Thoracic aorta (tissue), 2 donors: ENCODE data around the gene SYTL3. TPM values are rescaled to one million over a fixed set of nuclear protein-coding genes. Genes with fewer than 3 reads are reported as not detected.

Experiments
- ATAC-seq: fragments of 150-250 bp; one replicate; pipeline ENCODE4 v1.8.0; 2017; ENCODE audit warnings: low read depth; ENCODE audit not compliant: insufficient number of reproducible peaks, low FRiP score
- DNase-seq: peaks from one replicate; pipeline ENCODE4 v3.0.0-alpha.2; 2020; ENCODE audit warnings: low spot score
- H3K27ac ChIP-seq, 2 donors: fragments of 200-600 bp; sonication (generic); 1 replicate in 1 of 2; 2 replicates in 1 of 2; pipeline ENCODE4 v1.5.1; 2016; ENCODE audit warnings: mild to moderate bottlenecking in 2 of 2, moderate library complexity in 2 of 2
- H3K27me3 ChIP-seq: fragments of 200-600 bp; sonication (generic); replicated peaks from 2 replicates; pipeline ENCODE4 v1.6.0; 2016; ENCODE audit warnings: mild to moderate bottlenecking; ENCODE audit not compliant: insufficient read depth
- H3K36me3 ChIP-seq: fragments of 200-600 bp; sonication (generic); one replicate; pipeline ENCODE4 v1.5.1; 2016
- H3K4me1 ChIP-seq, 2 donors: fragments of 200-600 bp; sonication (generic); 1 replicate in 1 of 2; 2 replicates in 1 of 2; pipeline versions ENCODE4 v1.5.1 to v1.6.0; 2016; ENCODE audit warnings: low read depth in 2 of 2, mild to moderate bottlenecking in 1 of 2; ENCODE audit not compliant: control insufficient read depth in 1 of 2
- H3K4me3 ChIP-seq: fragments of 200-600 bp; sonication (generic); 2 replicates; pipeline ENCODE4 v1.5.1; 2016; ENCODE audit warnings: mild to moderate bottlenecking
- H3K9me3 ChIP-seq: fragments of 200-600 bp; sonication (generic); 2 replicates; pipeline ENCODE4 v1.5.1; 2016
- total RNA-seq, 2 donors: library from RNA; depleted of rRNA; stranded (reverse); fragments of >200 nt; gene quantifications; one replicate each; pipeline versions ENCODE4 v1.1.0 to v1.2.3, GENCODE V29; 2016
- TF ChIP-seq, protein P1 (sequence below): fragments of 200-600 bp; sonication (generic); IDR thresholded peaks from one replicate; pipeline ENCODE4 v1.5.1; 2019; ENCODE audit warnings: antibody characterized with exemption

SYTL3 gene
- total RNA-seq, 2 donors from 2014 or later, result 7.1 to 9.6 TPM

GRCh38 chr6:158773581-158774449, 124.0 kb downstream of the SYTL3 start:
- TF ChIP-seq, protein P1, sequence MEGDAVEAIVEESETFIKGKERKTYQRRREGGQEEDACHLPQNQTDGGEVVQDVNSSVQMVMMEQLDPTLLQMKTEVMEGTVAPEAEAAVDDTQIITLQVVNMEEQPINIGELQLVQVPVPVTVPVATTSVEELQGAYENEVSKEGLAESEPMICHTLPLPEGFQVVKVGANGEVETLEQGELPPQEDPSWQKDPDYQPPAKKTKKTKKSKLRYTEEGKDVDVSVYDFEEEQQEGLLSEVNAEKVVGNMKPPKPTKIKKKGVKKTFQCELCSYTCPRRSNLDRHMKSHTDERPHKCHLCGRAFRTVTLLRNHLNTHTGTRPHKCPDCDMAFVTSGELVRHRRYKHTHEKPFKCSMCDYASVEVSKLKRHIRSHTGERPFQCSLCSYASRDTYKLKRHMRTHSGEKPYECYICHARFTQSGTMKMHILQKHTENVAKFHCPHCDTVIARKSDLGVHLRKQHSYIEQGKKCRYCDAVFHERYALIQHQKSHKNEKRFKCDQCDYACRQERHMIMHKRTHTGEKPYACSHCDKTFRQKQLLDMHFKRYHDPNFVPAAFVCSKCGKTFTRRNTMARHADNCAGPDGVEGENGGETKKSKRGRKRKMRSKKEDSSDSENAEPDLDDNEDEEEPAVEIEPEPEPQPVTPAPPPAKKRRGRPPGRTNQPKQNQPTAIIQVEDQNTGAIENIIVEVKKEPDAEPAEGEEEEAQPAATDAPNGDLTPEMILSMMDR, result no peak
- DNase-seq (no peak), ATAC-seq (no peak)
- Histone ChIP-seq H3K4me3 (no peak overlapping the region), H3K36me3 (peaks cover 55% of the 10 kb centered on the region), H3K27ac (no peak overlapping the region), H3K9me3 (no peaks in the 10 kb centered on the region), H3K27me3 (no peaks in the 10 kb centered on the region), H3K4me1 (no peaks in the 10 kb centered on the region)

- H3K4me3 ChIP-seq, result no peak overlapping the region
- H3K9me3 ChIP-seq, result no peaks in the 10 kb centered on the region
- no peak overlapping the region for H3K27ac ChIP-seq
- no peaks in the 10 kb centered on the region for H3K27me3 ChIP-seq
- ATAC-seq (no peak), DNase-seq (no peak)
- TF ChIP-seq, protein P1, result no peak
- no peaks in the 10 kb centered on the region for H3K4me1 ChIP-seq
- H3K36me3 ChIP-seq, result peaks cover 45% of the 10 kb centered on the region
Measured at GRCh38 chr6:158774717-158775449, 125.0 kb downstream of the SYTL3 start.

DNA sequence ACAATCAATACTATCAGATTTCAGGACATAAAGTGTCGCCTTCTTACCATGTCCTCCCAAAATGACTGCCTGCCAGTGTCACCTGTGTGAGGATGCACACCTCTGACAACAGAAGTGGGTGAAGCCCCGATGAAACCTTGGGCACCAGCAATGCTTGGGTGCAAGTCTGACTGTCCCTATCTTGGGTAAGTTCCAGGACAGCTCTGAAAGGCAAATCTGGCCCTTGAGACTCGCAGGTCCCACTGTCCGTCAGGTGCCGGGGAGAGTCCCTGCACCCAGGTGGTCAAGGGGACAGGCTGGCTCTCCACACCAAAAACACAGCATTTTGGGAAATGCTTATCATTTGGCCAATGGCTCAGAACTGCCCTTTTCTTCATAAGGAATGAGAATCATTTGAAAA, 126.0 kb downstream of the SYTL3 start:
- Histone ChIP-seq H3K4me1 (no peaks in the 10 kb centered on the region), H3K36me3 (peaks cover 45% of the 10 kb centered on the region), H3K9me3 (no peaks in the 10 kb centered on the region), H3K27ac (no peak overlapping the region), H3K27me3 (no peaks in the 10 kb centered on the region), H3K4me3 (no peak overlapping the region)
- TF ChIP-seq, protein P1, result no peak
- no peak for ATAC-seq
- no peak for DNase-seq

GRCh38 chr6:158776737-158777136, 126.9 kb downstream of the SYTL3 start:
- no peak for DNase-seq
- Histone ChIP-seq H3K27me3 (no peaks in the 10 kb centered on the region), H3K36me3 (peaks cover 44% of the 10 kb centered on the region)

GRCh38 chr6:158777510-158777909, 127.7 kb downstream of the SYTL3 start:
- no peak for ATAC-seq

More at GRCh38 chr6:158776737-158777136, 126.9 kb downstream of the SYTL3 start:
- TF ChIP-seq, protein P1, result no peak
- no peak overlapping the region for H3K27ac ChIP-seq
- no peak for ATAC-seq
- H3K4me3 ChIP-seq, result no peak overlapping the region
- no peaks in the 10 kb centered on the region for H3K9me3 ChIP-seq
- H3K4me1 ChIP-seq, result no peaks in the 10 kb centered on the region

More at GRCh38 chr6:158777510-158777909, 127.7 kb downstream of the SYTL3 start:
- TF ChIP-seq, protein P1, result no peak
- DNase-seq, result no peak
- no peaks in the 10 kb centered on the region for H3K9me3 ChIP-seq
- H3K27ac ChIP-seq, result no peak overlapping the region
- no peak overlapping the region for H3K4me3 ChIP-seq
- no peaks in the 10 kb centered on the region for H3K4me1 ChIP-seq
- H3K36me3 ChIP-seq, result peaks cover 44% of the 10 kb centered on the region
- no peaks in the 10 kb centered on the region for H3K27me3 ChIP-seq
